ENCODE results near the gene KRTCAP2.

DNA sequence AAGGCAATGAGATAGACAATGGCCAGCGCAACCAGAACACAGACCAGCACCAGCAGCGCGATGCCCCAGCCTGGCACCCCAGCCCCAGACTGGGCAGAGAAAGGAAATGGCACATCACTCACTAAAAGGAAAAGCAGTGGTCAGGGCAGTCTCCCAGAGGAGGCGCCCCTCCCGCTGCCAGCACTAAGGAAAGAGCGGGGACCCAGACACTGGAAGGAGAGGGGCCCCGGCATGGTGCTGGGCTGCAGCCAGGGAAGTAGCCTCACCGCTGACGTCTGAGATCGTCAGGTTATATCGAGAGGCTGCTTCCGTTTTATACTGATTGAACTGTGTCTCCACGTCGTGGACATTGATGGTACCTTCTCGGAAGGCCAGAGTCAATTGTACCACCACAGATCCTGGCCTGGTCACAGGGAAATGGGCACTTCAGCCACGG, 14.4 kb upstream of the KRTCAP2 start:
- TF ChIP-seq, protein P1, sequence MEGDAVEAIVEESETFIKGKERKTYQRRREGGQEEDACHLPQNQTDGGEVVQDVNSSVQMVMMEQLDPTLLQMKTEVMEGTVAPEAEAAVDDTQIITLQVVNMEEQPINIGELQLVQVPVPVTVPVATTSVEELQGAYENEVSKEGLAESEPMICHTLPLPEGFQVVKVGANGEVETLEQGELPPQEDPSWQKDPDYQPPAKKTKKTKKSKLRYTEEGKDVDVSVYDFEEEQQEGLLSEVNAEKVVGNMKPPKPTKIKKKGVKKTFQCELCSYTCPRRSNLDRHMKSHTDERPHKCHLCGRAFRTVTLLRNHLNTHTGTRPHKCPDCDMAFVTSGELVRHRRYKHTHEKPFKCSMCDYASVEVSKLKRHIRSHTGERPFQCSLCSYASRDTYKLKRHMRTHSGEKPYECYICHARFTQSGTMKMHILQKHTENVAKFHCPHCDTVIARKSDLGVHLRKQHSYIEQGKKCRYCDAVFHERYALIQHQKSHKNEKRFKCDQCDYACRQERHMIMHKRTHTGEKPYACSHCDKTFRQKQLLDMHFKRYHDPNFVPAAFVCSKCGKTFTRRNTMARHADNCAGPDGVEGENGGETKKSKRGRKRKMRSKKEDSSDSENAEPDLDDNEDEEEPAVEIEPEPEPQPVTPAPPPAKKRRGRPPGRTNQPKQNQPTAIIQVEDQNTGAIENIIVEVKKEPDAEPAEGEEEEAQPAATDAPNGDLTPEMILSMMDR (IDR thresholded peaks at IDR 0.05): no peak
- TF ChIP-seq ZFX (IDR thresholded peaks at IDR 0.05; ENCODE audit: borderline replicate concordance): no peak

Data from 22Rv1 (cell line).